Breast epithelium (tissue), 4 donors: ENCODE results near the gene CFAP251. TPM values are rescaled to one million over a fixed set of nuclear protein-coding genes. Genes with fewer than 3 reads are reported as not detected.

ENCODE experiments used
- DNase-seq, 2 donors: peaks; one replicate each; pipeline ENCODE4 v3.0.0-alpha.2; 2019; ENCODE audit warnings: low spot score in 2 of 2
- H3K27ac ChIP-seq, 2 donors: fragments of 200-600 bp; sonication (generic) in 1 of 2; one replicate each; pipeline ENCODE4 v1.5.1; 2016 to 2019; ENCODE audit warnings: mild to moderate bottlenecking in 1 of 2
- H3K27me3 ChIP-seq, 2 donors: fragments of 200-600 bp; sonication (generic) in 1 of 2; one replicate each; pipeline versions ENCODE4 v1.5.1 to v1.6.0; 2017 to 2019; ENCODE audit warnings: control low read depth in 1 of 2, mild to moderate bottlenecking in 1 of 2
- H3K36me3 ChIP-seq: fragments of 200-600 bp; one replicate; pipeline ENCODE4 v1.5.1; 2019
- H3K4me1 ChIP-seq, 2 donors: fragments of 200-600 bp; sonication (generic); one replicate each; pipeline ENCODE4 v1.5.1; 2016 to 2019; ENCODE audit warnings: control low read depth in 1 of 2
- H3K4me3 ChIP-seq, 3 donors: fragments of 200-600 bp; sonication (generic); 1 replicate in 2 of 3; 2 replicates in 1 of 3; pipeline ENCODE4 v1.5.1; 2016 to 2019; ENCODE audit warnings: mild to moderate bottlenecking in 3 of 3, moderate library complexity in 2 of 3
- H3K9me3 ChIP-seq, 2 donors: fragments of 200-600 bp; sonication (generic) in 1 of 2; one replicate each; pipeline ENCODE4 v1.5.1; 2016 to 2019; ENCODE audit warnings: control low read depth in 1 of 2
- CTCF ChIP-seq, 3 donors: fragments of 450-650 bp; IDR thresholded peaks; one replicate each; pipeline ENCODE4 v1.5.1; 2016 to 2017; ENCODE audit warnings: antibody characterized with exemption in 3 of 3, mild to moderate bottlenecking in 3 of 3, moderate library complexity in 3 of 3
- POLR2A ChIP-seq: fragments of 450-650 bp; IDR thresholded peaks from one replicate; pipeline ENCODE4 v1.6.1; 2016; ENCODE audit warnings: antibody characterized with exemption, mild to moderate bottlenecking, moderate library complexity
- POLR2AphosphoS5 ChIP-seq, 3 donors: sonication (generic); formaldehyde crosslinking; IDR thresholded peaks; one replicate each; pipeline ENCODE4 v1.6.1; 2017; ENCODE audit warnings: antibody characterized with exemption in 3 of 3
- intact Hi-C: fragments of 100-400 bp; cut with DNase I; formaldehyde crosslinking; loops from one replicate; pipeline ENCODE4 v1.15.1; 2023; ENCODE audit warnings: low total_unique reads
- total RNA-seq, 3 donors: library from RNA; depleted of rRNA; stranded (reverse); fragments of >200 nt; gene quantifications; one replicate each; pipeline ENCODE4 v1.1.0, GENCODE V29; 2016

Gene CFAP251
- total RNA-seq, 3 donors from 2014 or later, result 4.8 to 8.2 (median 6.7) TPM

DNA sequence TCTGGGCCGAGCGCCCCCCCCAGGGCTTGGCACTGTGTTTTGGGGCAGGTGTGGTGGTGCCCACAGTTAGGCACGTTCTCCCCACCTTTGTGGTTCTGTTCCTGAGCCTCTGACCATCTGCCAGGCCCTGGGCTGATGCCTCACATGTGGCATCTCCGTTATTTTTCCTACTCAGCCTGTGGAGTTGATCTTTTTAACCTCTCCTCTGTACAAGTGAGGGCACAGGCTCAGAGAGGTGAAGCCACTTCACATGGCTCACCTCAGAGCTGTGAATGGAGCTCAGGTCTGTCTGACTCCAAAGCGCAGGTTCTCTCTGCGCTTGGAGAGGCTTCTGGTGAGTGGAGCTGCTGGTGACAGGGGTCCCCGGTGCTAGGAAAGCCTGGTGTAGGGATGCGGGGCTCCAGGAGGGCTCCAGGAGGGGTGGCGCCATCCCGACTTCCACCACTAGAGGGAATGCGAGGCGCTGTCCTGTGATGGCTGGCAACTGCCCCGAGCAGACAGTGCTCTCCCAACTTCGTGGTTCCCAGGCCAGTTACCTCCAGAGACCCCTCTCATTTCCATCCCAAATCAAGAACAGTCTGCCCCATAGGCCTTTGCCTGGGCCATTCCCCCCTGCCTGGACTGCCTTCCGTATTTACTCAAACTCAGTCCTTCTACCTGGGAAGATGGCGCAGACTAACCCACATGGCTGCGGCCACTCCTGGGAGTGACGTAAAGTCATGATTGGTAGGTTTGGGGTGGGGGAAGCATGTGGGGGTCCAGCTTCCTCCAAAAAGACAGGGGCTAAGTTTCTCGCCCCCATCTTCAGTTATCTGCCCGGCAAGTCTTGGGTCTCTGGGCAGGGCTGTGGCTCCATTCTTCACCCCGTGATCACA, 113.2 kb downstream of the CFAP251 start:
- Histone ChIP-seq H3K9me3 (no peaks in the 10 kb centered on the region), H3K4me3 (no peak overlapping the region), H3K4me1 (peaks cover 3 to 16% of the 10 kb centered on the region in 2 donors), H3K27me3 (no peaks in the 10 kb centered on the region), H3K27ac (peak overlapping the region in 1 of 2 donors; percentile 82), H3K36me3 (no peaks in the 10 kb centered on the region)
- DNase-seq, result no peak
- intact Hi-C loops, result no loop called here
- TF ChIP-seq POLR2AphosphoS5 (IDR thresholded peaks at IDR 0.05) (no peak), POLR2A (no peak), CTCF (IDR thresholded peaks at IDR 0.05) (peak in 2 of 3 donors; percentile 49 to 51)

- Histone ChIP-seq H3K27me3 (no peaks in the 10 kb centered on the region), H3K27ac (no peak overlapping the region), H3K4me1 (peaks cover 3 to 19% of the 10 kb centered on the region in 2 donors), H3K4me3 (no peak overlapping the region), H3K9me3 (no peaks in the 10 kb centered on the region), H3K36me3 (no peaks in the 10 kb centered on the region)
- no peak for DNase-seq
- intact Hi-C loops, result no loop called here
- TF ChIP-seq POLR2AphosphoS5 (IDR thresholded peaks at IDR 0.05) (no peak), CTCF (IDR thresholded peaks at IDR 0.05) (no peak), POLR2A (no peak)
These were observed 114.2 kb downstream of the CFAP251 start for GRCh38 chr12:122032580-122032979.

DNA sequence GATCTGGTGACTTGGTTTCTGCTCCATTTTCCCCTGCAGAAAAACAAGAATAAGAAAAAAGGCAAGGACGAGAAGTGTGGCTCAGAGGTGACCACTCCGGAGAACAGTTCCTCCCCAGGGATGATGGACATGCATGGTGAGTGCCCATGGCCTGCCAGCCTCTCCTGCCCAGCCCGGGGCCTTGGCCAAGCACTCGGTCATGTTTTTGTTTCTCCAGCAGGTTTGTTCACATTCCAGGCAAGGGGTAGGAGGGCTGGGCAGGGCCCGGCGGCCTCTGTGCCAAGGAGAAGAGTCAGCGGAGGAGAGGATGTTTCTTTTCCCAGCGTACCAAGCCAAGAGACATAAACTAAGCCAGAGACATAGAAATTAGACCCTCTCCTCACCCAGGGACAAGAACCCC, 116.9 kb downstream of the CFAP251 start:
- Histone ChIP-seq H3K27ac (peak overlapping the region; percentile 72 to 83), H3K36me3 (no peaks in the 10 kb centered on the region), H3K4me3 (peak overlapping the region in 1 of 3 donors; percentile 3), H3K27me3 (no peaks in the 10 kb centered on the region), H3K4me1 (peaks cover 0 to 8% of the 10 kb centered on the region in 2 donors), H3K9me3 (no peaks in the 10 kb centered on the region)
- intact Hi-C loops, result no loop called here
- DNase-seq, result peak; percentile 91
- TF ChIP-seq POLR2AphosphoS5 (IDR thresholded peaks at IDR 0.05), result peak in 2 of 3 donors; percentile 70 to 77
- TF ChIP-seq CTCF (IDR thresholded peaks at IDR 0.05), result peak in 1 of 3 donors; percentile 15
- TF ChIP-seq POLR2A, result no peak

DNA sequence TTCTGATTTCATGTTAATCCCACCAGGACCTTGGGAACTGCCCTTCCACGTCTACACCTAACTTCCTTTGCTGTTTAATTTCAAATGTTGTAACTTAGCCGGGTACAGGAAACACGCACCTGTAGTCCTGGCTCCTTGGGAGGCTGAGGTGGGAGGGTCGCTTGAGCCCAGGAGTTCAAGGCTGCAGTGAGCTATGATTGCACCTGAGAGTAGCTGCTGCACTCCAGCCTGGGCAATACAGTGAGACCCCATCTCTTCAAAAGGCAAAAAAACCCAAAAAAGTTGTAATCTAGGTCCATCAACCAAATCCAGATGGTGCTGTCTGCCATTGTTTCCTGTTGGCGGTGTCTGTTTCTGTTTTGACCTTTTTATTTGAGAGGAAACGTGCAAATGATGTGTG, 117.8 kb downstream of the CFAP251 start:
- Histone ChIP-seq H3K9me3 (no peaks in the 10 kb centered on the region), H3K36me3 (no peaks in the 10 kb centered on the region), H3K27ac (peak overlapping the region; percentile 72 to 83), H3K27me3 (no peaks in the 10 kb centered on the region), H3K4me3 (no peak overlapping the region), H3K4me1 (peaks cover 0 to 4% of the 10 kb centered on the region in 2 donors)
- DNase-seq, result no peak
- intact Hi-C loops, result no loop called here
- TF ChIP-seq POLR2A (no peak), CTCF (IDR thresholded peaks at IDR 0.05) (no peak), POLR2AphosphoS5 (IDR thresholded peaks at IDR 0.05) (no peak)
